K562 (cell line): Measurements from ENCODE around the gene C1orf116. TPM values are rescaled to one million over a fixed set of nuclear protein-coding genes. Genes with fewer than 3 reads are reported as not detected.
A peak's percentile ranks its signal among the peaks of the same experiment; 100 is the strongest.

Source experiments
- CBX1 ChIP-seq: sonication (generic); IDR thresholded peaks from 2 replicates; pipeline ENCODE4 v1.6.1; 2016; ENCODE audit warnings: antibody characterized with exemption, low read depth, mild to moderate bottlenecking
- GATAD2B ChIP-seq: fragments of 450-650 bp; IDR thresholded peaks from 2 replicates; pipeline ENCODE4 v1.6.1; 2017; ENCODE audit warnings: mild to moderate bottlenecking, borderline replicate concordance
- HDAC8 ChIP-seq: fragments of 450-650 bp; IDR thresholded peaks from 2 replicates; pipeline ENCODE4 v1.6.1; 2016; ENCODE audit warnings: mild to moderate bottlenecking, missing genetic modification characterization, moderate library complexity, missing compliant biosample characterization
- KAT2B ChIP-seq: IDR thresholded peaks from one replicate; pipeline ENCODE4 v1.6.1; 2012; ENCODE audit warnings: low read depth, mild to moderate bottlenecking, control low read depth, inconsistent platforms, low read length, moderate library complexity
- KHSRP ChIP-seq: fragments of 450-650 bp; IDR thresholded peaks from 2 replicates; pipeline ENCODE4 v1.6.1; 2017
- L3MBTL2 ChIP-seq: fragments of 450-650 bp; IDR thresholded peaks from 2 replicates; pipeline ENCODE4 v1.6.1; 2016; ENCODE audit warnings: mild to moderate bottlenecking, moderate library complexity
- RHOXF2B ChIP-seq: fragments of 250-450 bp; sonication (Bioruptor Pico); conservative IDR thresholded peaks from 2 replicates; pipeline ENCODE4 v1.5.1; 2021
- SREBF1 ChIP-seq: fragments of 150-350 bp; IDR thresholded peaks from 2 replicates; pipeline ENCODE4 v1.6.1; 2014; ENCODE audit warnings: antibody characterized with exemption, low read depth, low read length, borderline replicate concordance
- STAT5B ChIP-seq: fragments of 250-450 bp; sonication (Bioruptor Pico); IDR thresholded peaks from 2 replicates; pipeline ENCODE4 v1.8.0; 2021; ENCODE audit warnings: mild to moderate bottlenecking, inconsistent platforms
- TAF7 ChIP-seq: fragments of 450-650 bp; IDR thresholded peaks from 2 replicates; pipeline ENCODE4 v1.6.1; 2016; ENCODE audit warnings: missing genetic modification characterization, missing compliant biosample characterization
- ZNF146 ChIP-seq: IDR thresholded peaks from one replicate; pipeline ENCODE4 v1.6.1; 2018; ENCODE audit warnings: missing compliant biosample characterization; ENCODE audit not compliant: unreplicated experiment
- ZNF212 ChIP-seq: fragments of 450-650 bp; formaldehyde crosslinking; IDR thresholded peaks from 2 replicates; pipeline ENCODE4 v1.4.0; 2020; ENCODE audit warnings: mild to moderate bottlenecking
- ZNF696 ChIP-seq: fragments of 250-450 bp; sonication (Bioruptor Pico); conservative IDR thresholded peaks from 2 replicates; pipeline ENCODE4 v1.4.0; 2020; ENCODE audit warnings: mild to moderate bottlenecking, moderate library complexity
- ZSCAN29 ChIP-seq: fragments of 450-650 bp; IDR thresholded peaks from 2 replicates; pipeline ENCODE4 v1.6.1; 2017
- polyA plus RNA-seq, 8 experiments: library from polyadenylated mRNA; depleted of rRNA in 4 of 8; stranded (reverse) in 5 of 8; unstranded in 3 of 8; fragments of >200 nt; fragmentation: Nextera tagmentation in 2 of 8; fragmentation: Illumina TruSeq in 1 of 8; extraction: Ambion mirVana in 2 of 8; extraction: Trizol in 1 of 8; gene quantifications; 2 replicates each; pipeline versions ENCODE4 v1.2.1 to v1.2.3, GENCODE V29; 2011 to 2014; ENCODE audit warnings: inconsistent platforms in 1 of 8, missing spikeins in 1 of 8
- total RNA-seq, 7 experiments: library from RNA; depleted of rRNA in 6 of 7; stranded (reverse); fragments of >200 nt in 6 of 7; fragmentation: Illumina TruSeq in 2 of 7; extraction: Trizol in 2 of 7; gene quantifications; 2 replicates each; pipeline versions ENCODE4 v1.2.1 to v1.2.3, GENCODE V29; 2011 to 2021; ENCODE audit warnings: low replicate concordance in 1 of 7
- TF ChIP-seq, protein P1 (sequence below): sonication (generic); formaldehyde crosslinking; IDR thresholded peaks from 2 replicates; pipeline ENCODE4 v1.8.1; 2023; ENCODE audit warnings: missing genetic modification reagents, mild to moderate bottlenecking, borderline replicate concordance
- TF ChIP-seq, protein P2 (sequence below): fragments of 450-650 bp; IDR thresholded peaks from 2 replicates; pipeline ENCODE4 v1.7.0; 2016; ENCODE audit warnings: borderline replicate concordance
- TF ChIP-seq, protein P3 (sequence below): fragments of 450-650 bp; formaldehyde crosslinking; IDR thresholded peaks from 2 replicates; pipeline ENCODE4 v1.4.0; 2022; ENCODE audit warnings: missing genetic modification characterization
- TF ChIP-seq, protein P4 (sequence below): fragments of 250-450 bp; sonication (Bioruptor Pico); IDR thresholded peaks from 2 replicates; pipeline ENCODE4 v1.4.0; 2020; ENCODE audit warnings: mild to moderate bottlenecking, moderate library complexity, borderline replicate concordance

C1orf116 gene
- total and polyA plus RNA-seq, 9 of the 15 experiments (the other 6 are each of a cell fraction or from before 2014, with no cell fraction given): 0.62 to 3.0 (median 0.95) TPM

DNA sequence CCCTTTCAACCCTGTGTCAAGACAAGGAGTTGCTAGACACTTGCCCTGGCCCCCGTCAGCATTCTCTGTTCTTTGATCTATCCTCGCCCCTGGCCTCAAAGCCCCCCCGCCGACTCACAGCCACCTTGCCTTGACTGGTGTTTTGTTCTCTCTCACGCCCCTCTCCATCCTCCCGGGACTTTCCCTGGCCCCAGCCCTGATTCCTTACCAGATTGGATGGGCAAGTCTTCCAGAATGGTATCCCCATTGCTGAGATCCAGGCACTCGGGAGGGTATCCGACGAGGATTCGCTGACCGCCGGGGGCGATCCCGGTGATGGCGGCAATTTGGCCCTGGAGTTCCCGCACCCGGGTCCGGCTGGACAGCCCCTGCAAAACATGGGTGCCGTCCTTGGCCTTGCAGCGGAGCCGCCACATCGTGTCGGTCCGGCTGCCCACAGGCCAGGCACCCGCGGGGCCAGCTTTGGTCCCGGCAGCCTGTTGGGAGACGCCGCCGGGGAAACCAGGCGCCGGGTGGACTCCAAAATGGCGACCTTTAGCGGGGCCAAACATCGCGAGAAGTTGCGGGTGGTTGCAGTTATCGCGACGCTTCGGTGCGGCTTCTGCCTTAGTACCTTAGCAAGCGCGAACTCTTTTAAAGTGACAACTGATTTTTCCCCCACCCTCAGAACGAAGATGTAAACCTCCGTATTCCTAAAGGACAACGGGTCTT is 18.1 kb upstream of the C1orf116 start (continued):
- TF ChIP-seq, protein P1, sequence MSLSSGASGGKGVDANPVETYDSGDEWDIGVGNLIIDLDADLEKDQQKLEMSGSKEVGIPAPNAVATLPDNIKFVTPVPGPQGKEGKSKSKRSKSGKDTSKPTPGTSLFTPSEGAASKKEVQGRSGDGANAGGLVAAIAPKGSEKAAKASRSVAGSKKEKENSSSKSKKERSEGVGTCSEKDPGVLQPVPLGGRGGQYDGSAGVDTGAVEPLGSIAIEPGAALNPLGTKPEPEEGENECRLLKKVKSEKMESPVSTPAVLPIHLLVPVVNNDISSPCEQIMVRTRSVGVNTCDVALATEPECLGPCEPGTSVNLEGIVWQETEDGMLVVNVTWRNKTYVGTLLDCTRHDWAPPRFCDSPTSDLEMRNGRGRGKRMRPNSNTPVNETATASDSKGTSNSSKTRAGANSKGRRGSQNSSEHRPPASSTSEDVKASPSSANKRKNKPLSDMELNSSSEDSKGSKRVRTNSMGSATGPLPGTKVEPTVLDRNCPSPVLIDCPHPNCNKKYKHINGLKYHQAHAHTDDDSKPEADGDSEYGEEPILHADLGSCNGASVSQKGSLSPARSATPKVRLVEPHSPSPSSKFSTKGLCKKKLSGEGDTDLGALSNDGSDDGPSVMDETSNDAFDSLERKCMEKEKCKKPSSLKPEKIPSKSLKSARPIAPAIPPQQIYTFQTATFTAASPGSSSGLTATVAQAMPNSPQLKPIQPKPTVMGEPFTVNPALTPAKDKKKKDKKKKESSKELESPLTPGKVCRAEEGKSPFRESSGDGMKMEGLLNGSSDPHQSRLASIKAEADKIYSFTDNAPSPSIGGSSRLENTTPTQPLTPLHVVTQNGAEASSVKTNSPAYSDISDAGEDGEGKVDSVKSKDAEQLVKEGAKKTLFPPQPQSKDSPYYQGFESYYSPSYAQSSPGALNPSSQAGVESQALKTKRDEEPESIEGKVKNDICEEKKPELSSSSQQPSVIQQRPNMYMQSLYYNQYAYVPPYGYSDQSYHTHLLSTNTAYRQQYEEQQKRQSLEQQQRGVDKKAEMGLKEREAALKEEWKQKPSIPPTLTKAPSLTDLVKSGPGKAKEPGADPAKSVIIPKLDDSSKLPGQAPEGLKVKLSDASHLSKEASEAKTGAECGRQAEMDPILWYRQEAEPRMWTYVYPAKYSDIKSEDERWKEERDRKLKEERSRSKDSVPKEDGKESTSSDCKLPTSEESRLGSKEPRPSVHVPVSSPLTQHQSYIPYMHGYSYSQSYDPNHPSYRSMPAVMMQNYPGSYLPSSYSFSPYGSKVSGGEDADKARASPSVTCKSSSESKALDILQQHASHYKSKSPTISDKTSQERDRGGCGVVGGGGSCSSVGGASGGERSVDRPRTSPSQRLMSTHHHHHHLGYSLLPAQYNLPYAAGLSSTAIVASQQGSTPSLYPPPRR: no peak; the same call in 1 of the 2 replicates
- TF ChIP-seq, protein P2, sequence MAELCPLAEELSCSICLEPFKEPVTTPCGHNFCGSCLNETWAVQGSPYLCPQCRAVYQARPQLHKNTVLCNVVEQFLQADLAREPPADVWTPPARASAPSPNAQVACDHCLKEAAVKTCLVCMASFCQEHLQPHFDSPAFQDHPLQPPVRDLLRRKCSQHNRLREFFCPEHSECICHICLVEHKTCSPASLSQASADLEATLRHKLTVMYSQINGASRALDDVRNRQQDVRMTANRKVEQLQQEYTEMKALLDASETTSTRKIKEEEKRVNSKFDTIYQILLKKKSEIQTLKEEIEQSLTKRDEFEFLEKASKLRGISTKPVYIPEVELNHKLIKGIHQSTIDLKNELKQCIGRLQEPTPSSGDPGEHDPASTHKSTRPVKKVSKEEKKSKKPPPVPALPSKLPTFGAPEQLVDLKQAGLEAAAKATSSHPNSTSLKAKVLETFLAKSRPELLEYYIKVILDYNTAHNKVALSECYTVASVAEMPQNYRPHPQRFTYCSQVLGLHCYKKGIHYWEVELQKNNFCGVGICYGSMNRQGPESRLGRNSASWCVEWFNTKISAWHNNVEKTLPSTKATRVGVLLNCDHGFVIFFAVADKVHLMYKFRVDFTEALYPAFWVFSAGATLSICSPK: no peak
- TF ChIP-seq TAF7 (tag) (no peak; the same call in 1 of the 2 replicates), RHOXF2B (no peak), STAT5B (CRISPR knock-in tag) (no peak), ZNF696 (CRISPR knock-in tag) (no peak), SREBF1 (no peak), GATAD2B (no peak), L3MBTL2 (no peak), ZSCAN29 (no peak), HDAC8 (tag) (no peak), KAT2B (no peak), CBX1 (peak; percentile 81; the same call in 1 of the 2 replicates), ZNF212 (CRISPR knock-in tag) (no peak), KHSRP (no peak), ZNF146 (CRISPR knock-in tag) (no peak)
- TF ChIP-seq, protein P3, sequence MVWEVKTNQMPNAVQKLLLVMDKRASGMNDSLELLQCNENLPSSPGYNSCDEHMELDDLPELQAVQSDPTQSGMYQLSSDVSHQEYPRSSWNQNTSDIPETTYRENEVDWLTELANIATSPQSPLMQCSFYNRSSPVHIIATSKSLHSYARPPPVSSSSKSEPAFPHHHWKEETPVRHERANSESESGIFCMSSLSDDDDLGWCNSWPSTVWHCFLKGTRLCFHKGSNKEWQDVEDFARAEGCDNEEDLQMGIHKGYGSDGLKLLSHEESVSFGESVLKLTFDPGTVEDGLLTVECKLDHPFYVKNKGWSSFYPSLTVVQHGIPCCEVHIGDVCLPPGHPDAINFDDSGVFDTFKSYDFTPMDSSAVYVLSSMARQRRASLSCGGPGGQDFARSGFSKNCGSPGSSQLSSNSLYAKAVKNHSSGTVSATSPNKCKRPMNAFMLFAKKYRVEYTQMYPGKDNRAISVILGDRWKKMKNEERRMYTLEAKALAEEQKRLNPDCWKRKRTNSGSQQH (CRISPR knock-in tag): no peak
- TF ChIP-seq, protein P4, sequence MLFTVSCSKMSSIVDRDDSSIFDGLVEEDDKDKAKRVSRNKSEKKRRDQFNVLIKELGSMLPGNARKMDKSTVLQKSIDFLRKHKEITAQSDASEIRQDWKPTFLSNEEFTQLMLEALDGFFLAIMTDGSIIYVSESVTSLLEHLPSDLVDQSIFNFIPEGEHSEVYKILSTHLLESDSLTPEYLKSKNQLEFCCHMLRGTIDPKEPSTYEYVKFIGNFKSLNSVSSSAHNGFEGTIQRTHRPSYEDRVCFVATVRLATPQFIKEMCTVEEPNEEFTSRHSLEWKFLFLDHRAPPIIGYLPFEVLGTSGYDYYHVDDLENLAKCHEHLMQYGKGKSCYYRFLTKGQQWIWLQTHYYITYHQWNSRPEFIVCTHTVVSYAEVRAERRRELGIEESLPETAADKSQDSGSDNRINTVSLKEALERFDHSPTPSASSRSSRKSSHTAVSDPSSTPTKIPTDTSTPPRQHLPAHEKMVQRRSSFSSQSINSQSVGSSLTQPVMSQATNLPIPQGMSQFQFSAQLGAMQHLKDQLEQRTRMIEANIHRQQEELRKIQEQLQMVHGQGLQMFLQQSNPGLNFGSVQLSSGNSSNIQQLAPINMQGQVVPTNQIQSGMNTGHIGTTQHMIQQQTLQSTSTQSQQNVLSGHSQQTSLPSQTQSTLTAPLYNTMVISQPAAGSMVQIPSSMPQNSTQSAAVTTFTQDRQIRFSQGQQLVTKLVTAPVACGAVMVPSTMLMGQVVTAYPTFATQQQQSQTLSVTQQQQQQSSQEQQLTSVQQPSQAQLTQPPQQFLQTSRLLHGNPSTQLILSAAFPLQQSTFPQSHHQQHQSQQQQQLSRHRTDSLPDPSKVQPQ (CRISPR knock-in tag): no peak
